GM12864 (cell line): ENCODE measurements around the gene PEX5.
A peak's percentile ranks its signal among the peaks of the same experiment; 100 is the strongest.
"Not testable (repeated sequence)": the region's sequence is repeated elsewhere in the genome, so short reads cannot be mapped to it uniquely, and the experiment has no call there.

Experiments
- DNase-seq: peaks from one replicate; pipeline ENCODE4 v3.0.0-alpha.2; 2011; ENCODE audit warnings: low read depth
- H3K4me3 ChIP-seq: 2 replicates; pipeline ENCODE4 v1.5.1; 2011; ENCODE audit warnings: mild to moderate bottlenecking, low read depth, low read length, control low read depth
- TF ChIP-seq, protein P1 (sequence below): IDR thresholded peaks from 2 replicates; pipeline ENCODE4 v1.5.1; 2011; ENCODE audit warnings: low read depth, mild to moderate bottlenecking, moderate library complexity, low read length, control low read depth, inconsistent platforms; ENCODE audit errors: missing control alignments

Gene PEX5

GRCh38 chr12:7212678-7213077, 23.2 kb downstream of the PEX5 start:
- TF ChIP-seq, protein P1, sequence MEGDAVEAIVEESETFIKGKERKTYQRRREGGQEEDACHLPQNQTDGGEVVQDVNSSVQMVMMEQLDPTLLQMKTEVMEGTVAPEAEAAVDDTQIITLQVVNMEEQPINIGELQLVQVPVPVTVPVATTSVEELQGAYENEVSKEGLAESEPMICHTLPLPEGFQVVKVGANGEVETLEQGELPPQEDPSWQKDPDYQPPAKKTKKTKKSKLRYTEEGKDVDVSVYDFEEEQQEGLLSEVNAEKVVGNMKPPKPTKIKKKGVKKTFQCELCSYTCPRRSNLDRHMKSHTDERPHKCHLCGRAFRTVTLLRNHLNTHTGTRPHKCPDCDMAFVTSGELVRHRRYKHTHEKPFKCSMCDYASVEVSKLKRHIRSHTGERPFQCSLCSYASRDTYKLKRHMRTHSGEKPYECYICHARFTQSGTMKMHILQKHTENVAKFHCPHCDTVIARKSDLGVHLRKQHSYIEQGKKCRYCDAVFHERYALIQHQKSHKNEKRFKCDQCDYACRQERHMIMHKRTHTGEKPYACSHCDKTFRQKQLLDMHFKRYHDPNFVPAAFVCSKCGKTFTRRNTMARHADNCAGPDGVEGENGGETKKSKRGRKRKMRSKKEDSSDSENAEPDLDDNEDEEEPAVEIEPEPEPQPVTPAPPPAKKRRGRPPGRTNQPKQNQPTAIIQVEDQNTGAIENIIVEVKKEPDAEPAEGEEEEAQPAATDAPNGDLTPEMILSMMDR, result no peak
- no peak overlapping the region for H3K4me3 ChIP-seq
- no peak for DNase-seq

DNA sequence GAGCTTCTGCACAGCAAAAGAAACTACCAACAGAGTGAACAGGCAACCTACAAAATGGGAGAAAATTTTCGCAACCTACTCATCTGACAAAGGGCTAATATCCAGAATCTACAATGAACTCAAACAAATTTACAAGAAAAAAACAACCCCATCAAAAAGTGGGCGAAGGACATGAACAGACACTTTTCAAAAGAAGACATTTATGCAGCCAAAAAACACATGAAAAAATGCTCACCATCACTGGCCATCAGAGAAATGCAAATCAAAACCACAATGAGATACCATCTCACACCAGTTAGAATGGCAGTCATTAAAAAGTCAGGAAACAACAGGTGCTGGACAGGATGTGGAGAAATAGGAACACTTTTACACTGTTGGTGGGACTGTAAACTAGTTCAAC, 24.3 kb downstream of the PEX5 start:
- H3K4me3 ChIP-seq, DNase-seq: not testable (repeated sequence)

DNA sequence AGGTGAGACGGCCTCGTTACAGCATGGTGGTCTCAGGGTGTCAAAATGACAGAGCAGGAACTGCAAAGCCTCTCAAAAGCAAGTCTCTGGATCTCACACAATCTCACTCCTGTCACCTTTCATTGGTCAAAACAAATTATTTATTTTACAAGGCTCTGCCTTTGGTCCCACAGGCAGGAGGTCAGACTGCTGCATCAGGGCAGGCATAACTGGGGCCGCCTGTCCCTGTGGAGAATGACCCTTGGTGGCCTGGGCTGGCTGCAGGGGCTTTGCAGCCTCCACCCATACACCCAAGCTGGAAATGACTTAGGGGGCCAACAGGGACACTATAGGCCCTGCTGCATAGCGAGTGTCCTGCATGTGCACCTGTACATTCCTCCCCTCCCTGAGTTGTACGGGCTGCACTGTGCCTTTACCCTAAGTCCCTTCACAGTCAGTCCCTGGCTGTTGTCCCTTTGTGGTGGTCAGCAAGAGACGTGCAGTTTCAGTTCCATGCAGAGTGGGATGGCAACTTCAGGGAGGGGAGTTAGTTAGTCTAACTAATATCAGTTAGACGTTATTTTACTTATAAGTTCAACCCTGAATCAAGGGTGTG, 28.1 kb downstream of the PEX5 start:
- H3K4me3 ChIP-seq, result no peak overlapping the region
- TF ChIP-seq, protein P1, result no peak
- DNase-seq, result no peak

DNA sequence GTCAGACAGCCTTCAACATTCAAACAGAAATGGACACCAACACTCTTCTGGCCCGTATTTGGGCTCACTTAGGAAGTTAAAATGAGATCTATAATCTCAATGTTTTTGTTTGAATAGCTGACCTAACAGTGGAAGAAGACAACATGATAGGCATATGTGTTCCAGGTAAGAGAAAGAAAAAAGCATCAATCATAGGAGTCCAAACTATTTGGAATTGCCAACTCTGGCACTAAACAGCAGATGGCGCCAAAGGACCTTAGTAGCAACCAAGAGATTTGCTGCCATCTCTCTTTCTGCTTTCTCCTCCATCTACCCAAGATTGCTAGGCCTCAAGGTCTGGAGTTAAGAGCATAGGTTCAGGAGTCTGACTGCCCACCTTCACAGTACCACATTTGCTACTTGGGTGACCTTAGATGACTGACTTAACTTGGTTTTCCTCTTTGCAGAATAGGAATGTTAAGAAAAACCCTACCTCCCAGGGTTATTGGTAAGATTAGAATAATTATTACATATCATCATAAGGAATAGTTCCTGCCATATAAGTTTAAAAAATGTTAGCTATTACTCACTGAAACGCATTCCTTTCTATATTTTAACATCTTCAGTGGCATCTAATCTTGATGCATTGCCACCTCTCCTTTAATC, 30.2 kb downstream of the PEX5 start:
- DNase-seq, result peak; percentile 47
- TF ChIP-seq, protein P1, result peak; percentile 85
- no peak overlapping the region for H3K4me3 ChIP-seq

DNA sequence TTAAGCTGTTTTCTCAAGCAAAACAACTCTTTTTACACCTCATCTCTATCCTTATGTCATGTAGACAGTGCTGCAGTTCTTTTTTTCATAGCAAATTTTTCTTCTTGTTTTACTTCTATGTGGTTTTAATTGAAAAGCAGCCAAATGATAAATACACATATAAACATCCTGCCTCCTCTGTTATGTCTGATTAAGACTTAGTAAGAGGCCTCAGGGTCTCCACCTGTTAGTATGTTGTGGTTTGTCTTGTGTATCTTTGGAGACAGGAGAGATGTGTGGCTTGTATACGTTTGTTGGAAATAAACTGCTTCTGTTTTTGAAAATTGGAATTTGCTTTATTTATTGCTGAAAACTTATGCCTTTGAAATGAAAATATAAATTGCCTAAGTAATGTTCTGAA, 32.0 kb downstream of the PEX5 start:
- no peak for DNase-seq
- TF ChIP-seq, protein P1, result no peak
- H3K4me3 ChIP-seq, result no peak overlapping the region

DNA sequence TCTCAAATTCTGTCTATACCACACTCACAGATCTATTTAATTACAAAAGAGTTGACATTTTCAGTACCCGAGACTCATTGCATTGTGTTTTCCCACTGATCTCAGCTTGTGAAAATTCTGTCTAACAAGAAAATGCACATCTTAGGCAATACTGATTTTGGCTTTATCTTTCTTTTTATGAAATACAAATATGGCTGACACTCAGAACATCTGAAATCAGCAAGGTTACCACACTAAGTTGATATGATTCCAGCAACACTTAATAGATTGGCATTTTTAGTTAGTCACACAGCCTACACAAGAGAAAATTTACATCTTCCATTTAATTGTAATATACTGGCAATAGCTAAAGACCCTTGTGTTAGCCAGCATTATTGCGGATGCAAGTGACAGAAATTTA, 40.3 kb downstream of the PEX5 start:
- no peak overlapping the region for H3K4me3 ChIP-seq
- TF ChIP-seq, protein P1, result no peak
- no peak for DNase-seq

DNA sequence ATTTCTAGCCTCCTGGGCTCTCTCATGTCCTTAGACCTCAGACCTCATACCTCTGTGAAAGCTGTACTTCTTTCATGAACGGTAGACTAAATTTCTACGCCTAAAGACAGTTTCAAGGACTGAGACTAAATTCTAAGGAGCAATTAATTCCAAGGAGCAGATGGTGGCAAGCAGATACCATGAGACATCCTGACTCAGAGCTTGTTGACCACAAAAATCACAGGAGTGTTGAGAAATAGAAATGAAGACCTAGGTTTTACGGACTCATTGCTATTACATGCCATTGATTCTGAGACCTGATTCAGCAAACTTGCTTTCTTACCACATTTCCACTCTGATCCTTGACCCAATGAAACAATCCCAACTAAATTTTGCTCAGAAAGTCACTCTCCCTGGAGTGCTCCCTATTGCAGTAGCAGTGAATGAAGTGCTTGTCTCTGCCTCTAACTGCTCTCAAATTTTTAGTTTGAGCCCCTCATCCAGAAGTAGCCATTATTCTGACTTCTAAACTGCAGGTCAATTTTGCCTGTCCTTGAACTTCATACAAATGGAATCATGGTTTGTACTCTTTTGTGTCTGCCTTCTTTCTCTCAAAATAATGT, 52.0 kb downstream of the PEX5 start:
- DNase-seq, result no peak
- TF ChIP-seq, protein P1, result no peak
- no peak overlapping the region for H3K4me3 ChIP-seq
